Measurements from ENCODE around the gene PANK4. TPM values are rescaled to one million over a fixed set of nuclear protein-coding genes. Genes with fewer than 3 reads are reported as not detected.

PANK4 gene
- total and polyA plus RNA-seq, 4 donors, result 25.7 to 37.9 (median 32.2) TPM

- Histone ChIP-seq H3K27me3 (ENCODE audit: control insufficient read depth, insufficient read depth, low read length) (no peaks in the 10 kb centered on the region), H3K36me3 (ENCODE audit: control insufficient read depth, insufficient read depth, low read length) (peaks cover 78% of the 10 kb centered on the region), H3K4me3 (ENCODE audit: low read depth, low read length) (no peak overlapping the region), H3K4me1 (ENCODE audit: control insufficient read depth, insufficient read depth, low read length) (peaks cover 26% of the 10 kb centered on the region), H3K27ac (ENCODE audit: low read depth, low read length) (no peak overlapping the region), H3K9me3 (ENCODE audit: control insufficient read depth, insufficient read depth, low read length) (no peaks in the 10 kb centered on the region)
- DNase-seq (ENCODE audit: low read depth in 4 of 6, low spot score in 6 of 6), result no peak
- WGBS (ENCODE audit: insufficient coverage), result 90% methylated on average over 25 of the region's 28 CpGs
These were observed 30.2 kb downstream of the PANK4 start for GRCh38 chr1:2496087-2496622.

GRCh38 chr1:2495546-2495945, 30.9 kb downstream of the PANK4 start:
- Histone ChIP-seq H3K27ac (ENCODE audit: low read depth, low read length) (no peak overlapping the region), H3K36me3 (ENCODE audit: control insufficient read depth, insufficient read depth, low read length) (peaks cover 82% of the 10 kb centered on the region), H3K27me3 (ENCODE audit: control insufficient read depth, insufficient read depth, low read length) (no peaks in the 10 kb centered on the region), H3K4me1 (ENCODE audit: control insufficient read depth, insufficient read depth, low read length) (peaks cover 23% of the 10 kb centered on the region), H3K4me3 (ENCODE audit: low read depth, low read length) (no peak overlapping the region), H3K9me3 (ENCODE audit: control insufficient read depth, insufficient read depth, low read length) (no peaks in the 10 kb centered on the region)
- no peak for DNase-seq (ENCODE audit: low read depth in 4 of 6, low spot score in 6 of 6)
- WGBS (ENCODE audit: insufficient coverage), result 88% methylated on average over 7 of the region's 12 CpGs

GRCh38 chr1:2495026-2495425, 31.4 kb downstream of the PANK4 start:
- Histone ChIP-seq H3K4me1 (ENCODE audit: control insufficient read depth, insufficient read depth, low read length) (peaks cover 18% of the 10 kb centered on the region), H3K27me3 (ENCODE audit: control insufficient read depth, insufficient read depth, low read length) (no peaks in the 10 kb centered on the region)
- WGBS (ENCODE audit: insufficient coverage), result 81% methylated on average over 9 of the region's 12 CpGs

GRCh38 chr1:2494323-2494693, 32.1 kb downstream of the PANK4 start:
- no peaks in the 10 kb centered on the region for H3K9me3 ChIP-seq (ENCODE audit: control insufficient read depth, insufficient read depth, low read length)
- peak in 1 of 6 donors; percentile 45 for DNase-seq (ENCODE audit: low read depth in 4 of 6, low spot score in 6 of 6)
- peaks cover 83% of the 10 kb centered on the region for H3K36me3 ChIP-seq (ENCODE audit: control insufficient read depth, insufficient read depth, low read length)
- H3K27me3 ChIP-seq (ENCODE audit: control insufficient read depth, insufficient read depth, low read length), result no peaks in the 10 kb centered on the region
- 72% methylated on average over 18 of the region's 19 CpGs for WGBS (ENCODE audit: insufficient coverage)
- no peak overlapping the region for H3K27ac ChIP-seq (ENCODE audit: low read depth, low read length)
- H3K4me1 ChIP-seq (ENCODE audit: control insufficient read depth, insufficient read depth, low read length), result peaks cover 17% of the 10 kb centered on the region
- H3K4me3 ChIP-seq (ENCODE audit: low read depth, low read length), result no peak overlapping the region

More at GRCh38 chr1:2495026-2495425, 31.4 kb downstream of the PANK4 start:
- H3K9me3 ChIP-seq (ENCODE audit: control insufficient read depth, insufficient read depth, low read length), result no peaks in the 10 kb centered on the region
- no peak for DNase-seq (ENCODE audit: low read depth in 4 of 6, low spot score in 6 of 6)
- peaks cover 83% of the 10 kb centered on the region for H3K36me3 ChIP-seq (ENCODE audit: control insufficient read depth, insufficient read depth, low read length)
- H3K27ac ChIP-seq (ENCODE audit: low read depth, low read length), result no peak overlapping the region
- H3K4me3 ChIP-seq (ENCODE audit: low read depth, low read length), result no peak overlapping the region

GRCh38 chr1:2493691-2494322, 32.6 kb downstream of the PANK4 start:
- Histone ChIP-seq H3K4me3 (ENCODE audit: low read depth, low read length) (no peak overlapping the region), H3K36me3 (ENCODE audit: control insufficient read depth, insufficient read depth, low read length) (peaks cover 80% of the 10 kb centered on the region), H3K9me3 (ENCODE audit: control insufficient read depth, insufficient read depth, low read length) (no peaks in the 10 kb centered on the region), H3K4me1 (ENCODE audit: control insufficient read depth, insufficient read depth, low read length) (peaks cover 17% of the 10 kb centered on the region), H3K27ac (ENCODE audit: low read depth, low read length) (no peak overlapping the region), H3K27me3 (ENCODE audit: control insufficient read depth, insufficient read depth, low read length) (no peaks in the 10 kb centered on the region)
- 54% methylated on average over 24 of the region's 24 CpGs for WGBS (ENCODE audit: insufficient coverage)
- DNase-seq (ENCODE audit: low read depth in 4 of 6, low spot score in 6 of 6), result peak in 4 of 6 donors; percentile 53 to 80 (median 70)

GRCh38 chr1:2493218-2493617, 33.2 kb downstream of the PANK4 start:
- 49% methylated on average over 19 of the region's 19 CpGs for whole genome bisulfite sequencing (ENCODE audit: insufficient coverage)
- peaks cover 78% of the 10 kb centered on the region for H3K36me3 ChIP-seq (ENCODE audit: control insufficient read depth, insufficient read depth, low read length)
- no peak for DNase-seq (ENCODE audit: low read depth in 4 of 6, low spot score in 6 of 6)
- no peak overlapping the region for H3K4me3 ChIP-seq (ENCODE audit: low read depth, low read length)
- H3K27ac ChIP-seq (ENCODE audit: low read depth, low read length), result no peak overlapping the region
- H3K9me3 ChIP-seq (ENCODE audit: control insufficient read depth, insufficient read depth, low read length), result no peaks in the 10 kb centered on the region
- H3K4me1 ChIP-seq (ENCODE audit: control insufficient read depth, insufficient read depth, low read length), result peaks cover 17% of the 10 kb centered on the region
- H3K27me3 ChIP-seq (ENCODE audit: control insufficient read depth, insufficient read depth, low read length), result no peaks in the 10 kb centered on the region

- H3K4me3 ChIP-seq (ENCODE audit: low read depth, low read length), result no peak overlapping the region
- 71% methylated on average over 13 of the region's 13 CpGs for WGBS (ENCODE audit: insufficient coverage)
- H3K4me1 ChIP-seq (ENCODE audit: control insufficient read depth, insufficient read depth, low read length), result peaks cover 17% of the 10 kb centered on the region
- H3K27ac ChIP-seq (ENCODE audit: low read depth, low read length), result no peak overlapping the region
- H3K9me3 ChIP-seq (ENCODE audit: control insufficient read depth, insufficient read depth, low read length), result no peaks in the 10 kb centered on the region
- DNase-seq (ENCODE audit: low read depth in 4 of 6, low spot score in 6 of 6), result no peak
- H3K27me3 ChIP-seq (ENCODE audit: control insufficient read depth, insufficient read depth, low read length), result no peaks in the 10 kb centered on the region
- H3K36me3 ChIP-seq (ENCODE audit: control insufficient read depth, insufficient read depth, low read length), result peaks cover 83% of the 10 kb centered on the region
These were observed 34.3 kb downstream of the PANK4 start for GRCh38 chr1:2492091-2492490.

- Histone ChIP-seq H3K27ac (ENCODE audit: low read depth, low read length) (no peak overlapping the region), H3K4me1 (ENCODE audit: control insufficient read depth, insufficient read depth, low read length) (peaks cover 17% of the 10 kb centered on the region), H3K9me3 (ENCODE audit: control insufficient read depth, insufficient read depth, low read length) (no peaks in the 10 kb centered on the region), H3K4me3 (ENCODE audit: low read depth, low read length) (no peak overlapping the region), H3K27me3 (ENCODE audit: control insufficient read depth, insufficient read depth, low read length) (no peaks in the 10 kb centered on the region), H3K36me3 (ENCODE audit: control insufficient read depth, insufficient read depth, low read length) (peaks cover 82% of the 10 kb centered on the region)
- 89% methylated on average over 11 of the region's 14 CpGs for WGBS (ENCODE audit: insufficient coverage)
- no peak for DNase-seq (ENCODE audit: low read depth in 4 of 6, low spot score in 6 of 6)
These were observed 36.8 kb downstream of the PANK4 start for GRCh38 chr1:2489615-2490014.

- Histone ChIP-seq H3K4me3 (ENCODE audit: low read depth, low read length) (no peak overlapping the region), H3K27me3 (ENCODE audit: control insufficient read depth, insufficient read depth, low read length) (no peaks in the 10 kb centered on the region), H3K4me1 (ENCODE audit: control insufficient read depth, insufficient read depth, low read length) (peaks cover 12% of the 10 kb centered on the region), H3K9me3 (ENCODE audit: control insufficient read depth, insufficient read depth, low read length) (no peaks in the 10 kb centered on the region), H3K36me3 (ENCODE audit: control insufficient read depth, insufficient read depth, low read length) (peaks cover 84% of the 10 kb centered on the region), H3K27ac (ENCODE audit: low read depth, low read length) (no peak overlapping the region)
- DNase-seq (ENCODE audit: low read depth in 4 of 6, low spot score in 6 of 6), result no peak
- 100% methylated on average over 1 of the region's 2 CpGs for WGBS (ENCODE audit: insufficient coverage)
These were observed 37.7 kb downstream of the PANK4 start for GRCh38 chr1:2488688-2489087.

GRCh38 chr1:2486558-2486957, 39.8 kb downstream of the PANK4 start:
- no peak for DNase-seq (ENCODE audit: low read depth in 4 of 6, low spot score in 6 of 6)
- WGBS (ENCODE audit: insufficient coverage), result 86% methylated on average over 9 of the region's 9 CpGs
- H3K4me1 ChIP-seq (ENCODE audit: control insufficient read depth, insufficient read depth, low read length), result peaks cover 11% of the 10 kb centered on the region
- H3K9me3 ChIP-seq (ENCODE audit: control insufficient read depth, insufficient read depth, low read length), result no peaks in the 10 kb centered on the region
- H3K27ac ChIP-seq (ENCODE audit: low read depth, low read length), result no peak overlapping the region
- no peak overlapping the region for H3K4me3 ChIP-seq (ENCODE audit: low read depth, low read length)
- H3K27me3 ChIP-seq (ENCODE audit: control insufficient read depth, insufficient read depth, low read length), result no peaks in the 10 kb centered on the region
- peaks cover 76% of the 10 kb centered on the region for H3K36me3 ChIP-seq (ENCODE audit: control insufficient read depth, insufficient read depth, low read length)
